CD14-positive monocyte (primary cell): ENCODE measurements around the gene NDUFS2. TPM values are rescaled to one million over a fixed set of nuclear protein-coding genes. Genes with fewer than 3 reads are reported as not detected.

Experiments
- DNase-seq, 3 donors: peaks; one replicate each; pipeline ENCODE4 v3.0.0-alpha.2; 2011 to 2022
- H2AFZ ChIP-seq: 2 replicates; pipeline ENCODE4 v1.6.0; 2012; ENCODE audit warnings: mild to moderate bottlenecking, low read depth, low read length, inconsistent platforms; ENCODE audit not compliant: insufficient read depth, poor library complexity, severe bottlenecking
- H3K27ac ChIP-seq, 2 donors: 1 replicate in 1 of 2; 2 replicates in 1 of 2; pipeline ENCODE4 v1.5.1; 2012 to 2013; ENCODE audit warnings: low read length in 2 of 2, control low read depth in 1 of 2, inconsistent platforms in 1 of 2, low read depth in 1 of 2, mild to moderate bottlenecking in 1 of 2
- H3K27me3 ChIP-seq, 2 donors: one replicate each; pipeline versions ENCODE4 v1.6.0 to v1.6.1; 2011 to 2013; ENCODE audit warnings: low read length in 2 of 2; ENCODE audit not compliant: control insufficient read depth in 2 of 2, insufficient read depth in 2 of 2
- H3K36me3 ChIP-seq, 2 donors: replicated peaks in 1 of 2; 1 replicate in 1 of 2; 2 replicates in 1 of 2; pipeline versions ENCODE4 v1.5.1 to v1.6.1; 2012 to 2013; ENCODE audit warnings: low read length in 2 of 2, control low read depth in 1 of 2, inconsistent platforms in 1 of 2, mild to moderate bottlenecking in 1 of 2; ENCODE audit not compliant: insufficient read depth in 2 of 2, control insufficient read depth in 1 of 2
- H3K4me1 ChIP-seq, 2 donors: 1 replicate in 1 of 2; 2 replicates in 1 of 2; pipeline versions ENCODE4 v1.5.1 to v1.6.1; 2012 to 2013; ENCODE audit warnings: low read length in 2 of 2, control low read depth in 1 of 2, inconsistent platforms in 1 of 2, mild to moderate bottlenecking in 1 of 2, moderate library complexity in 1 of 2; ENCODE audit not compliant: insufficient read depth in 2 of 2, control insufficient read depth in 1 of 2
- H3K4me2 ChIP-seq: replicated peaks from 2 replicates; pipeline ENCODE3; 2012; ENCODE audit warnings: low read length, moderate library complexity, mild to moderate bottlenecking; ENCODE audit not compliant: poor library complexity, severe bottlenecking; ENCODE audit errors: extremely low read depth
- H3K4me3 ChIP-seq, 3 experiments: fragments of 200-600 bp in 1 of 3; sonication (generic) in 1 of 3; replicated peaks in 1 of 3; 1 replicate in 2 of 3; 2 replicates in 1 of 3; pipeline ENCODE4 v1.5.1; 2011 to 2013; ENCODE audit warnings: low read length in 3 of 3, mild to moderate bottlenecking in 3 of 3, control low read depth in 2 of 3, low read depth in 2 of 3, inconsistent platforms in 1 of 3, moderate library complexity in 1 of 3
- H3K79me2 ChIP-seq: 2 replicates; pipeline ENCODE4 v1.6.0; 2012; ENCODE audit warnings: mild to moderate bottlenecking, control low read depth, inconsistent platforms, low read length, moderate library complexity; ENCODE audit not compliant: insufficient read depth
- H3K9ac ChIP-seq: 2 replicates; pipeline ENCODE4 v1.6.0; 2017; ENCODE audit warnings: low read length, mild to moderate bottlenecking; ENCODE audit not compliant: insufficient read depth, poor library complexity, severe bottlenecking
- H3K9me3 ChIP-seq, 2 donors: replicated peaks in 1 of 2; 1 replicate in 1 of 2; 2 replicates in 1 of 2; pipeline versions ENCODE4 v1.5.1 to v1.6.1; 2012 to 2013; ENCODE audit warnings: low read length in 2 of 2, control low read depth in 1 of 2; ENCODE audit not compliant: control insufficient read depth in 1 of 2, insufficient read depth in 1 of 2
- H4K20me1 ChIP-seq: 2 replicates; pipeline ENCODE4 v1.6.0; 2012; ENCODE audit warnings: mild to moderate bottlenecking, low read length, control low read depth, moderate library complexity; ENCODE audit not compliant: insufficient read depth
- H3K27ac Mint-ChIP-seq, 7 donors: one replicate each; pipeline ENCODE4 v1.8.0; 2020; ENCODE audit warnings: mild to moderate bottlenecking in 7 of 7, mixed read lengths in 7 of 7, moderate library complexity in 6 of 7, inconsistent platforms in 2 of 7
- H3K27me3 Mint-ChIP-seq, 3 donors: one replicate each; pipeline ENCODE4 v1.8.0; 2021 to 2022; ENCODE audit warnings: low read depth in 3 of 3, mild to moderate bottlenecking in 3 of 3, mixed read lengths in 3 of 3, moderate library complexity in 3 of 3, inconsistent platforms in 1 of 3
- H3K36me3 Mint-ChIP-seq, 2 donors: one replicate each; pipeline ENCODE4 v1.8.0; 2020; ENCODE audit warnings: mixed read lengths in 2 of 2, inconsistent platforms in 1 of 2, mild to moderate bottlenecking in 1 of 2
- H3K4me1 Mint-ChIP-seq: one replicate; pipeline ENCODE4 v1.8.0; 2020; ENCODE audit warnings: mild to moderate bottlenecking, mixed read lengths
- H3K4me3 Mint-ChIP-seq, 2 donors: one replicate each; pipeline ENCODE4 v1.8.0; 2020; ENCODE audit warnings: mild to moderate bottlenecking in 2 of 2, mixed read lengths in 2 of 2, moderate library complexity in 1 of 2
- H3K9me3 Mint-ChIP-seq, 7 donors: one replicate each; pipeline ENCODE4 v1.8.0; 2020 to 2022; ENCODE audit warnings: mixed read lengths in 7 of 7, mild to moderate bottlenecking in 6 of 7, moderate library complexity in 6 of 7, inconsistent platforms in 2 of 7
- CTCF ChIP-seq: fragments of 200-600 bp; IDR thresholded peaks from one replicate; pipeline ENCODE4 v1.8.0; 2022; ENCODE audit warnings: antibody characterized with exemption, mild to moderate bottlenecking
- WGBS: methylation state at CpG from one replicate; pipeline ENCODE4 v1.1.5; 2013; ENCODE audit warnings: missing lambda C conversion rate; ENCODE audit not compliant: insufficient coverage; 5-methylcytosine and 5-hydroxymethylcytosine counted together
- intact Hi-C, 2 donors: fragments of 100-400 bp; cut with micrococcal nuclease; formaldehyde crosslinking; loops; one replicate each; pipeline versions ENCODE4 v1.15.0 to v1.15.1; 2023
- polyA plus RNA-seq, 3 donors: library from polyadenylated mRNA; depleted of rRNA in 1 of 3; unstranded in 2 of 3; stranded (reverse) in 1 of 3; fragments of 300-500 nt in 2 of 3; fragments of >200 nt in 1 of 3; fragmentation: Illumina TruSeq in 2 of 3; gene quantifications; 1 replicate in 2 of 3; 2 replicates in 1 of 3; pipeline ENCODE4 v1.2.3, GENCODE V29; 2012 to 2021

NDUFS2 gene
- polyA plus RNA-seq, 3 donors, result 87.5 to 119 (median 101) TPM

GRCh38 chr1:161177936-161178244 is 24.3 kb upstream of the NDUFS2 start:
- peaks cover 19% of the 10 kb centered on the region for H3K79me2 ChIP-seq
- no peak for DNase-seq
- H3K27ac Mint-ChIP-seq, result peak overlapping the region; percentile 95 to 100 (median 99)
- H3K4me1 ChIP-seq, result peaks cover 44 to 50% of the 10 kb centered on the region in 2 donors
- TF ChIP-seq CTCF, result no peak
- peaks cover 28 to 31% of the 10 kb centered on the region in 2 donors for H3K36me3 ChIP-seq
- H3K4me1 Mint-ChIP-seq, result peaks cover 48% of the 10 kb centered on the region
- peak overlapping the region; percentile 93 for H3K4me2 ChIP-seq
- peaks cover 29 to 34% of the 10 kb centered on the region in 2 donors for H3K36me3 Mint-ChIP-seq
- 77% methylated on average over 4 of the region's 9 CpGs for WGBS
- intact Hi-C loops, result no loop called here
- H3K27me3 Mint-ChIP-seq, result no peaks in the 10 kb centered on the region
- no peaks in the 10 kb centered on the region for H3K27me3 ChIP-seq
- H4K20me1 ChIP-seq, result no peaks in the 10 kb centered on the region
- H3K9ac ChIP-seq, result peak overlapping the region; percentile 83
- H2AFZ ChIP-seq, result peak overlapping the region; percentile 94
- H3K27ac ChIP-seq, result peak overlapping the region; percentile 71 to 90
- H3K9me3 ChIP-seq, result no peaks in the 10 kb centered on the region
- peak overlapping the region; percentile 66 to 95 (median 78) for H3K4me3 ChIP-seq
- no peaks in the 10 kb centered on the region for H3K9me3 Mint-ChIP-seq
- H3K4me3 Mint-ChIP-seq, result peak overlapping the region; percentile 99 to 100

- no peak overlapping the region for H3K4me3 Mint-ChIP-seq
- no peak overlapping the region for H3K9ac ChIP-seq
- H3K9me3 ChIP-seq, result no peaks in the 10 kb centered on the region
- no peaks in the 10 kb centered on the region for H3K27me3 Mint-ChIP-seq
- H3K4me3 ChIP-seq, result no peak overlapping the region
- intact Hi-C loops, result no loop called here
- WGBS, result 94% methylated on average over 2 of the region's 3 CpGs
- peaks cover 19% of the 10 kb centered on the region for H3K79me2 ChIP-seq
- no peaks in the 10 kb centered on the region for H3K9me3 Mint-ChIP-seq
- peak overlapping the region in 4 of 7 donors; percentile 26 to 79 (median 60) for H3K27ac Mint-ChIP-seq
- peaks cover 62 to 68% of the 10 kb centered on the region in 2 donors for H3K4me1 ChIP-seq
- peaks cover 10 to 16% of the 10 kb centered on the region in 2 donors for H3K36me3 Mint-ChIP-seq
- H3K4me2 ChIP-seq, result no peak overlapping the region
- no peaks in the 10 kb centered on the region for H4K20me1 ChIP-seq
- TF ChIP-seq CTCF, result no peak
- no peaks in the 10 kb centered on the region for H3K27me3 ChIP-seq
- H3K4me1 Mint-ChIP-seq, result peaks cover 65% of the 10 kb centered on the region
- no peak for DNase-seq
- no peak overlapping the region for H3K27ac ChIP-seq
- H2AFZ ChIP-seq, result no peak overlapping the region
- peaks cover 12 to 13% of the 10 kb centered on the region in 2 donors for H3K36me3 ChIP-seq
These were observed 22.5 kb upstream of the NDUFS2 start for GRCh38 chr1:161179698-161180097.
